ENCODE results near the gene ENKD1. TPM values are rescaled to one million over a fixed set of nuclear protein-coding genes. Genes with fewer than 3 reads are reported as not detected.

The ENKD1 gene
- total and polyA plus RNA-seq, 2 of the 13 experiments (the other 11 are each of a cell fraction or from before 2014, with no cell fraction given) = 10.8 to 20.8 TPM

- TF ChIP-seq ELF1 (CRISPR knock-in tag; IDR thresholded peaks at IDR 0.05) = no peak
- TF ChIP-seq, protein P1, sequence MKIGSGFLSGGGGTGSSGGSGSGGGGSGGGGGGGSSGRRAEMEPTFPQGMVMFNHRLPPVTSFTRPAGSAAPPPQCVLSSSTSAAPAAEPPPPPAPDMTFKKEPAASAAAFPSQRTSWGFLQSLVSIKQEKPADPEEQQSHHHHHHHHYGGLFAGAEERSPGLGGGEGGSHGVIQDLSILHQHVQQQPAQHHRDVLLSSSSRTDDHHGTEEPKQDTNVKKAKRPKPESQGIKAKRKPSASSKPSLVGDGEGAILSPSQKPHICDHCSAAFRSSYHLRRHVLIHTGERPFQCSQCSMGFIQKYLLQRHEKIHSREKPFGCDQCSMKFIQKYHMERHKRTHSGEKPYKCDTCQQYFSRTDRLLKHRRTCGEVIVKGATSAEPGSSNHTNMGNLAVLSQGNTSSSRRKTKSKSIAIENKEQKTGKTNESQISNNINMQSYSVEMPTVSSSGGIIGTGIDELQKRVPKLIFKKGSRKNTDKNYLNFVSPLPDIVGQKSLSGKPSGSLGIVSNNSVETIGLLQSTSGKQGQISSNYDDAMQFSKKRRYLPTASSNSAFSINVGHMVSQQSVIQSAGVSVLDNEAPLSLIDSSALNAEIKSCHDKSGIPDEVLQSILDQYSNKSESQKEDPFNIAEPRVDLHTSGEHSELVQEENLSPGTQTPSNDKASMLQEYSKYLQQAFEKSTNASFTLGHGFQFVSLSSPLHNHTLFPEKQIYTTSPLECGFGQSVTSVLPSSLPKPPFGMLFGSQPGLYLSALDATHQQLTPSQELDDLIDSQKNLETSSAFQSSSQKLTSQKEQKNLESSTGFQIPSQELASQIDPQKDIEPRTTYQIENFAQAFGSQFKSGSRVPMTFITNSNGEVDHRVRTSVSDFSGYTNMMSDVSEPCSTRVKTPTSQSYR (CRISPR knock-in tag; IDR thresholded peaks at IDR 0.05; ENCODE audit: borderline replicate concordance) = no peak
- no peak for TF ChIP-seq ETV5 (CRISPR knock-in tag; IDR thresholded peaks at IDR 0.05; ENCODE audit: borderline replicate concordance)
- no peak for TF ChIP-seq ZNF598 (CRISPR knock-in tag; IDR thresholded peaks at IDR 0.05; ENCODE audit: borderline replicate concordance)
- no peak for TF ChIP-seq ZNF816 (CRISPR knock-in tag; IDR thresholded peaks at IDR 0.05; ENCODE audit: borderline replicate concordance)
- TF ChIP-seq ZNF430 (CRISPR knock-in tag; IDR thresholded peaks at IDR 0.05) = no peak
- no peak for TF ChIP-seq TEAD2 (CRISPR knock-in tag; IDR thresholded peaks at IDR 0.05)
- TF ChIP-seq ZNF782 (CRISPR knock-in tag; IDR thresholded peaks at IDR 0.05; ENCODE audit: borderline replicate concordance) = no peak
- TF ChIP-seq HDAC2 (CRISPR knock-in tag; IDR thresholded peaks at IDR 0.05) = no peak
- no peak for TF ChIP-seq ZNF512B (CRISPR knock-in tag; IDR thresholded peaks at IDR 0.05; ENCODE audit: borderline replicate concordance)
Observed at GRCh38 chr16:67676516-67676915, 10.0 kb upstream of the ENKD1 start (continued).

Data from HepG2 (cell line).